Fibroblast of the aortic adventitia (primary cell): ENCODE results near the gene FLII. TPM values are rescaled to one million over a fixed set of nuclear protein-coding genes. Genes with fewer than 3 reads are reported as not detected.
"Not testable (repeated sequence)": the region's sequence is repeated elsewhere in the genome, so short reads cannot be mapped to it uniquely, and the experiment has no call there.

Experiments used
- DNase-seq: peaks from one replicate; pipeline ENCODE4 v3.0.0-alpha.2; 2010; ENCODE audit warnings: low read depth
- H3K4me3 ChIP-seq: 2 replicates; pipeline ENCODE4 v1.5.1; 2011; ENCODE audit warnings: low read depth, mild to moderate bottlenecking, control low read depth, low read length, moderate library complexity
- total RNA-seq: library from RNA; depleted of rRNA; stranded (reverse); fragments of >200 nt; gene quantifications from 2 replicates; pipeline ENCODE4 v1.2.3, GENCODE V29; 2012; ENCODE audit warnings: low replicate concordance
- TF ChIP-seq, protein P1 (sequence below): IDR thresholded peaks from 2 replicates; pipeline ENCODE4 v1.5.1; 2011; ENCODE audit warnings: mild to moderate bottlenecking, low read length, control low read depth, inconsistent platforms; ENCODE audit not compliant: insufficient read depth

The FLII gene
- total RNA-seq, 1 donor = 305 TPM

DNA sequence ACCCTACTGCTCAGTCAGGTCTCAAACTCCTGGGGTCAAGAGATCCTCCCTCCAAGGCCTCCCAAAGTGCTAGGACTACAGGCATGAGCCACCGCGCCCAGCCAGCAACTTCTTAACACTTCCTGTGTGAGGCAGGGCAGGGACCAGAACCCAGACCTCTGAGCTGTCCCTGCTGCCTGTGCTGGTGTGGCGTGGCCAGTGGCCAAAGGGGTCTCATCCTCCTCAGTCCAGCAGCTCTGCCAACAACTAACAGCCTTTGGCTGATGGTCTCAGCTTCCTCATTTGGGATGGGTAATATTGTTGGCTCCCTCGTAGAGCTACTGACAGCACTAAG, 34.5 kb downstream of the FLII start:
- DNase-seq = no peak
- TF ChIP-seq, protein P1, sequence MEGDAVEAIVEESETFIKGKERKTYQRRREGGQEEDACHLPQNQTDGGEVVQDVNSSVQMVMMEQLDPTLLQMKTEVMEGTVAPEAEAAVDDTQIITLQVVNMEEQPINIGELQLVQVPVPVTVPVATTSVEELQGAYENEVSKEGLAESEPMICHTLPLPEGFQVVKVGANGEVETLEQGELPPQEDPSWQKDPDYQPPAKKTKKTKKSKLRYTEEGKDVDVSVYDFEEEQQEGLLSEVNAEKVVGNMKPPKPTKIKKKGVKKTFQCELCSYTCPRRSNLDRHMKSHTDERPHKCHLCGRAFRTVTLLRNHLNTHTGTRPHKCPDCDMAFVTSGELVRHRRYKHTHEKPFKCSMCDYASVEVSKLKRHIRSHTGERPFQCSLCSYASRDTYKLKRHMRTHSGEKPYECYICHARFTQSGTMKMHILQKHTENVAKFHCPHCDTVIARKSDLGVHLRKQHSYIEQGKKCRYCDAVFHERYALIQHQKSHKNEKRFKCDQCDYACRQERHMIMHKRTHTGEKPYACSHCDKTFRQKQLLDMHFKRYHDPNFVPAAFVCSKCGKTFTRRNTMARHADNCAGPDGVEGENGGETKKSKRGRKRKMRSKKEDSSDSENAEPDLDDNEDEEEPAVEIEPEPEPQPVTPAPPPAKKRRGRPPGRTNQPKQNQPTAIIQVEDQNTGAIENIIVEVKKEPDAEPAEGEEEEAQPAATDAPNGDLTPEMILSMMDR = no peak
- no peak overlapping the region for H3K4me3 ChIP-seq

DNA sequence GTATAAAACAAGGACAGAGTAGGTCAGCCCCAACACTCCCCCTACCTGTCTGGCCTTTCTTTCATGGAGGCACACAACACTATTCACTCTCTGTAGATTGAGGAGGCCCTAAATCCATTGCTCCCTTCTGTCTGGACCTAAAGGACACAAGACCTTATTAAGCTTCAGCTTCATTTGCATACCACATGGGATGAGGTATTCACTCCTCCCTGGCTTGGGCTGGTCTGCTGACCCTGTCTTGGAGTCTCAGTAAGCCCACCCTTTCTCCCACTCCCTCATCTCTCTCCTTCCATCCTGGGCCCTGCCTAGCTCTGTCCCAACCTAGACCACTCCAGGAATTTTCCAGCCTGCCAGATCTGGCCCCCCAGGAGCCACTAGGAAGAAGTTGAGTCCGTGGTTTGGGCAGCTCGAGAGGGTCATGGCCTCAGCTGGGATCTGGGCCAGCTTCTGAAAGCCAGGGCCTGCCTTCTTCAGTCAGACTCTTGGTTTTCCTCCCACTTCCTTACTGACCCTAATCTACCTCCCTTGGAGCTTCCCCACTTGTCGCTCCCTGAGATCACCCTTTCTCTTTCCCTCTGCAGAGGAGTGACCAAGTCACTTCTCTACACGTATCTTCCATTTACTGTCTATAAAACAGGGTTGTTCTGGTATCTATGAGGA, 39.7 kb downstream of the FLII start:
- DNase-seq = peak; percentile 71
- H3K4me3 ChIP-seq = no peak overlapping the region
- TF ChIP-seq, protein P1 = no peak

DNA sequence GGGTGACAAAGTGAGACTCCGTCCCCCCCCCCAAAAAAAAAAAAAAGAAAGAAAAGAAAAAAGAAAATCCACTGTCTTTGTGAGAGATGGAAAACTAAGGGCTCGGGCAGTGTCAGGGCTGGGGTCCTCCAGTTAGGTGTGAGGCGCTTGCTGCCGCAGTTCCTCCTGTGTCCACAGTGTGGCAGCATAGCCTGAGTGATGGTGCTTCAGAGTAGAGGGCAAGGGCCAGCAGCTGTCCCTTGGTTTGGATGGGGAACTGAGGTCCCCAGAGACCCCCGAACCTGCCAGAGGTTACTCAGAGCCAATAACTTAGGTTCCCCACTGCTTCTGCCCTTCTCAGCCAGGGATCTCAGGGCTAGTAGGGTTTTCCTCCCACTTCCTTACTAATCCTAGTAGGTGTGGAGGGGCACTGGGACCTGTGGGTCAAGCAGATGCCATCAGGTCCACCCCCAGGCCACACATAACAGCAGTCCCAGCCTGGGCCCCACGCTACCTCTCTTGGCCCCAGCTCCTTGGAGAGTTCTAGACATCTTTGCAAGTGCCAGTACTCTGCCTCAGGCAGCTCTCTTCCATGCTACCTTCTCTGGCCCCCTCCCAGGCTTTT, 41.0 kb downstream of the FLII start:
- peak; percentile 62 for DNase-seq
- no peak overlapping the region for H3K4me3 ChIP-seq
- TF ChIP-seq, protein P1 = peak; percentile 99

DNA sequence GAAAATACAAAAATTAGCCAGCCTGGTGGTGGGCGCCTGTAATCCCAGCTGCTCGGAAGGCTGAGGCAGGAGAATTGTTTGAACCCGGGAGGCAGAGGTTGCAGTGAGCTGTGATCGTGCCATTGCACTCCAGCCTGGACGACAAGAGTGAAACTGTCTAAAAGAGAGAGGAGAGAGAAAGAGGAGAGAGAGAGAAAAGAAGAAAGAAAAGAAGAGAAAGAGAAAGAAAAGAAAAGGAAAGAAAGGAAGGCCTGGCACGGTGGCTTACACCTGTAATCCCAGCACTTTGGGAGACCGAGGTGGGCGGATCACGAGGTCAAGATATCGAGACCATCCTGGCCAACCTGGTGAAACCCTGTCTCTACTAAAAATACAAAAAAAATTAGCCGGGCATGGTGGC, 41.6 kb downstream of the FLII start:
- not testable (repeated sequence) for H3K4me3 ChIP-seq, DNase-seq

DNA sequence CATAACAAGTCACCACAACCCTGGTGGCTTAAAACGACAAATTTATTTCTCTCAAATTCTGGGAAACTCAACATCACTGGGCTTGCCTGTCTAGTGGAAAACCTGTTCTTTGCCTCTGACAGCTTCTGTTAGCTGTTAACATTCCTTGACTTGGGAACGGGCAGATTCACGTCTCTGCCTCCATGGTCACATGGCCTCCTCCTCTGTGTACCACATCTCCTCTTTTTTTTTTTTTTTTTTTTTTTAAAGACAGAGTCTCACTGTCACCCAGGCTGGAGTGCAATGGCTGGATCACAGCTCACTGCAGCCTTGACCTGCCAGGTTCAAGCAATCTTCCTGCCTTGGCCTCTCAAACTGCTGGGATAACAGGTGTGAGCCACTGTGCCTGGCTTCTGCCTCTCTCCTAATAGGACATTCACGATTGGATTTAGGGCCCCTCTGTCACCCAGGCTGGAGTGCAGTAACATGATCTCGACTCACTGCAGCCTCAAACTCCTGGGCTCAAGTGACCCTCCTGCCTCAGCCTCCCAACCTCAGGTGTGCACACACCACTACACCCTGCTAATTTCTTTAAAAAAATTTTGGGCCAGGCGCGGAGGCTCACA, 44.8 kb downstream of the FLII start:
- no peak for DNase-seq
- H3K4me3 ChIP-seq = no peak overlapping the region
- TF ChIP-seq, protein P1 = no peak

DNA sequence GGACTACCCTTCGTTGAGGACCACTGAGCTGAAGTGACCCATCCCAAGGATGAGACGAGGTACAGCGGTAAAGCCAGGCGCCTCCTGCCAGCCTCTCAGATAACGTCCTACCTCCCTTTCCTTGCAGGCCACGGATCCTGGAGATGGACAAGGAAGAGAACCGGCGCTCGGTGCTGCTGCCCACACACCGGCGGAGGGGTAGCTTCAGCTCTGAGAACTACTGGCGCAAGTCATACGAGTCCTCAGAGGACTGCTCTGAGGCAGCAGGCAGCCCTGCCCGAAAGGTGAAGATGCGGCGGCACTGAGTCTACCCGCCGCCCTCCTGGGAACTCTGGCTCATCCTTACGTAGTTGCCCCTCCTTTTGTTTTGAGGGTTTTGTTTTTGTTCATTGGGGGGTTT, 50.4 kb downstream of the FLII start:
- TF ChIP-seq, protein P1 = no peak
- no peak for DNase-seq
- no peak overlapping the region for H3K4me3 ChIP-seq

DNA sequence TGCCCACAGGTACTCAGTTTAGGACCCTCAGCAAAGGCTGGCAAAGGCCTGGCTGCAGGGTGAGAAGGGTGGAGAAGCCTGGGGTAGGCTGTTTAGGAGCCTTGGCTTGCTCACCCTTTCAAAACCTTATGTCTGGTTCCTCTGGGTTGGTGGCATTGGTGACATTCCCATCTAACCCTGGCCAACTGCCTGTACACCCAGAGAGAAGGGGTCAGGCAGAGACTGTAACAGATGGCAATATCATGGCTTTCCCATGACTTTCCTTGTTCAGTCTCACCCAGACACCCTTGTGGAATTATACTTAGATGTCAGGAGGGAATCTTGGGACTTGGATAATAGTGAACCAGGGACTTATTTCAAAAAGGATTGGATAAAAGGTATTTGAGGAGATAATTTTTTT, 51.6 kb downstream of the FLII start:
- TF ChIP-seq, protein P1 = no peak
- H3K4me3 ChIP-seq = no peak overlapping the region

More for the DNA sequence above, 51.6 kb downstream of the FLII start:
- DNase-seq = no peak
